Breast epithelium (tissue), 4 donors: Measurements from ENCODE around the gene RUVBL1. TPM values are rescaled to one million over a fixed set of nuclear protein-coding genes. Genes with fewer than 3 reads are reported as not detected.

Experiments used
- DNase-seq, 2 donors: peaks; one replicate each; pipeline ENCODE4 v3.0.0-alpha.2; 2019; ENCODE audit warnings: low spot score in 2 of 2
- H3K27ac ChIP-seq, 2 donors: fragments of 200-600 bp; sonication (generic) in 1 of 2; one replicate each; pipeline ENCODE4 v1.5.1; 2016 to 2019; ENCODE audit warnings: mild to moderate bottlenecking in 1 of 2
- H3K27me3 ChIP-seq, 2 donors: fragments of 200-600 bp; sonication (generic) in 1 of 2; one replicate each; pipeline versions ENCODE4 v1.5.1 to v1.6.0; 2017 to 2019; ENCODE audit warnings: control low read depth in 1 of 2, mild to moderate bottlenecking in 1 of 2
- H3K36me3 ChIP-seq: fragments of 200-600 bp; one replicate; pipeline ENCODE4 v1.5.1; 2019
- H3K4me1 ChIP-seq, 2 donors: fragments of 200-600 bp; sonication (generic); one replicate each; pipeline ENCODE4 v1.5.1; 2016 to 2019; ENCODE audit warnings: control low read depth in 1 of 2
- H3K4me3 ChIP-seq, 3 donors: fragments of 200-600 bp; sonication (generic); 1 replicate in 2 of 3; 2 replicates in 1 of 3; pipeline ENCODE4 v1.5.1; 2016 to 2019; ENCODE audit warnings: mild to moderate bottlenecking in 3 of 3, moderate library complexity in 2 of 3
- H3K9me3 ChIP-seq, 2 donors: fragments of 200-600 bp; sonication (generic) in 1 of 2; one replicate each; pipeline ENCODE4 v1.5.1; 2016 to 2019; ENCODE audit warnings: control low read depth in 1 of 2
- CTCF ChIP-seq, 3 donors: fragments of 450-650 bp; IDR thresholded peaks; one replicate each; pipeline ENCODE4 v1.5.1; 2016 to 2017; ENCODE audit warnings: antibody characterized with exemption in 3 of 3, mild to moderate bottlenecking in 3 of 3, moderate library complexity in 3 of 3
- POLR2A ChIP-seq: fragments of 450-650 bp; IDR thresholded peaks from one replicate; pipeline ENCODE4 v1.6.1; 2016; ENCODE audit warnings: antibody characterized with exemption, mild to moderate bottlenecking, moderate library complexity
- POLR2AphosphoS5 ChIP-seq, 3 donors: sonication (generic); formaldehyde crosslinking; IDR thresholded peaks; one replicate each; pipeline ENCODE4 v1.6.1; 2017; ENCODE audit warnings: antibody characterized with exemption in 3 of 3
- intact Hi-C: fragments of 100-400 bp; cut with DNase I; formaldehyde crosslinking; loops from one replicate; pipeline ENCODE4 v1.15.1; 2023; ENCODE audit warnings: low total_unique reads
- total RNA-seq, 3 donors: library from RNA; depleted of rRNA; stranded (reverse); fragments of >200 nt; gene quantifications; one replicate each; pipeline ENCODE4 v1.1.0, GENCODE V29; 2016

The RUVBL1 gene
- total RNA-seq, 3 donors from 2014 or later, result 17.8 to 50.5 (median 36.0) TPM

DNA sequence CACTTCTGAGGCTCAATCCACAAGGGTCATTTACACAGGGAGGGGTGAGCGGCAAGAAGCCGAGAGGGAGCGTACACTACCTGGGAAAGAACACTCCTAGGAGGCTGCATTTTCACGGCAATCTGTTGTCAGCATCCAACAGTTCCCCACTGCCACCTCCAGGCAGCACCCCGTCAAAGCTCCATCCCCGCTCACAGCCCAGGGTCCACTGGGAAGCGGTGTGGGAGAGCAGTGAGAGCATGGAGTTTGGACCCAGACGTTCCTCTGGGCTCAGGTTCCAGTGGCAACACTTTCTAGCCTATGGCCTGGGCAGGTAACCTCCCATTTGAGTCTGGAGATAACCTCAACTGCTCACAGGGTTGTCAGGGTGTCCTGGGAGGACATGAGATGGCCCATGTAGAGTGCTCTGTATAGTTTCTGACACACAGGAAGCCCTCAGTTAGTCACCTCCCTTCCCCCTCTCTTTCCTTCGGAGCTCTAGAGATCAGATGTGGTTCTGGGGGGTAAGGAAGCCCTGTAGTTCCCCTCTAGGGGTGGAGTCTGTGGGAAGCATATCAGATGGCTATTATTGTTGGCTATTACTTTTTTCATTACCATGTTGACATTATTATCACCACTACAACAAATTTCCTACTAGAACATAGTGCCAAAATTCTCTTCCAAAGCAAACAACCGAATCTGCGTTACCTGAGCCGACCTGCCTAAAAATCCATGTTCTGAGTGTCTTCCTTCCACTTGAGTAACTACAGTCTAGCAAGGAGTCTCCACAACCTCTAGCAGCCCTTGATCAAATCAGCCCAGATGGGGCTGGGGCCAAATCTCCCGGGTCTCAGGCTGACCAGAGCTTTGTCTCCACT, 29.1 kb downstream of the RUVBL1 start:
- Histone ChIP-seq H3K4me1 (no peaks in the 10 kb centered on the region), H3K4me3 (no peak overlapping the region), H3K9me3 (no peaks in the 10 kb centered on the region), H3K36me3 (no peaks in the 10 kb centered on the region), H3K27me3 (no peaks in the 10 kb centered on the region), H3K27ac (no peak overlapping the region)
- no peak for DNase-seq
- intact Hi-C loops, result no loop called here
- TF ChIP-seq POLR2AphosphoS5 (IDR thresholded peaks at IDR 0.05) (no peak), POLR2A (no peak), CTCF (IDR thresholded peaks at IDR 0.05) (no peak)

- no peak for TF ChIP-seq POLR2A
- no peak for TF ChIP-seq POLR2AphosphoS5 (IDR thresholded peaks at IDR 0.05)
- no peak for TF ChIP-seq CTCF (IDR thresholded peaks at IDR 0.05)
- intact Hi-C loops, result no loop called here
- Histone ChIP-seq H3K27ac (no peak overlapping the region), H3K4me1 (no peaks in the 10 kb centered on the region), H3K9me3 (no peaks in the 10 kb centered on the region), H3K27me3 (no peaks in the 10 kb centered on the region), H3K36me3 (no peaks in the 10 kb centered on the region), H3K4me3 (no peak overlapping the region)
- DNase-seq, result no peak
Measured at GRCh38 chr3:128091586-128091985, 32.0 kb downstream of the RUVBL1 start.

- Histone ChIP-seq H3K9me3 (no peaks in the 10 kb centered on the region), H3K4me3 (no peak overlapping the region), H3K4me1 (no peaks in the 10 kb centered on the region), H3K27me3 (no peaks in the 10 kb centered on the region), H3K27ac (no peak overlapping the region), H3K36me3 (no peaks in the 10 kb centered on the region)
- DNase-seq, result no peak
- intact Hi-C loops, result loop anchor here (10.0 kb wide), 1 partner anchor 396 kb away; no protein-coding TSS in a partner anchor
- TF ChIP-seq POLR2A, result no peak
- TF ChIP-seq CTCF (IDR thresholded peaks at IDR 0.05), result no peak
- TF ChIP-seq POLR2AphosphoS5 (IDR thresholded peaks at IDR 0.05), result no peak
Measured at GRCh38 chr3:128089135-128089534, 34.5 kb downstream of the RUVBL1 start.

DNA sequence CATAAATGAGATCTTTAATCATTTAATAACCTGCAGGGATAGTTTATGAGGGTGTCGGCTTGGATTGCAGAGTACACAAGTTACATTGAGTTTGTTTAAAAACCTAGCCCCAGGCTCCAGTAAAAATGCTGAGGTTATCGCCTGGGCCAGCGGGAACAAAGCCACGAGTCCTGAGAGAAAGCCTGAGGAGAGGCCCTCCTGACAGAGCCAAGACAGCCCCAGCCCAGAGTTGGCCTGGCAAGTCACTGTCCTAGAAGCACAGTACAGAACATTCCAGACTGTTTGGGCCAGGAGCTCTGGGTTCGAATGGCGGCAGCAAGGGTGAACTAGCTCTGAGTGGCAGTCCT, 39.0 kb downstream of the RUVBL1 start:
- H3K4me1 ChIP-seq, result no peaks in the 10 kb centered on the region
- H3K27me3 ChIP-seq, result no peaks in the 10 kb centered on the region
- H3K4me3 ChIP-seq, result no peak overlapping the region
- H3K27ac ChIP-seq, result peak overlapping the region; percentile 50 to 54
- H3K9me3 ChIP-seq, result no peaks in the 10 kb centered on the region
- H3K36me3 ChIP-seq, result no peaks in the 10 kb centered on the region
- DNase-seq, result no peak
- TF ChIP-seq POLR2A, result no peak
- TF ChIP-seq CTCF (IDR thresholded peaks at IDR 0.05), result no peak
- intact Hi-C loops, result loop anchor here (10.0 kb wide), 1 partner anchor 400 kb away; no protein-coding TSS in a partner anchor

- TF ChIP-seq CTCF (IDR thresholded peaks at IDR 0.05) (no peak), POLR2A (no peak), POLR2AphosphoS5 (IDR thresholded peaks at IDR 0.05) (no peak)
- intact Hi-C loops, result loop anchor here (10.0 kb wide), 1 partner anchor 401 kb away; no protein-coding TSS in a partner anchor
- H3K27me3 ChIP-seq, result no peaks in the 10 kb centered on the region
- no peaks in the 10 kb centered on the region for H3K36me3 ChIP-seq
- no peak overlapping the region for H3K4me3 ChIP-seq
- H3K4me1 ChIP-seq, result no peaks in the 10 kb centered on the region
- H3K9me3 ChIP-seq, result no peaks in the 10 kb centered on the region
- no peak for DNase-seq
- H3K27ac ChIP-seq, result peak overlapping the region; percentile 50 to 54
Measured at GRCh38 chr3:128083980-128084674, 39.5 kb downstream of the RUVBL1 start.
